Neutrophil (primary cell): ENCODE measurements around the gene XXYLT1.
"Not testable (repeated sequence)": the region's sequence is repeated elsewhere in the genome, so short reads cannot be mapped to it uniquely, and the experiment has no call there.

Source experiments
- H3K27ac ChIP-seq: fragments of 200-600 bp; sonication (generic); 2 replicates; pipeline ENCODE4 v1.5.1; 2016; ENCODE audit warnings: mild to moderate bottlenecking, moderate library complexity
- H3K27me3 ChIP-seq: fragments of 200-600 bp; sonication (generic); 2 replicates; pipeline ENCODE4 v1.6.0; 2016; ENCODE audit warnings: mild to moderate bottlenecking
- H3K36me3 ChIP-seq: fragments of 200-600 bp; sonication (generic); 2 replicates; pipeline ENCODE4 v1.5.1; 2017
- H3K4me1 ChIP-seq, 2 experiments: fragments of 200-600 bp in 1 of 2; sonication (generic) in 1 of 2; 1 replicate in 1 of 2; 2 replicates in 1 of 2; pipeline versions ENCODE4 v1.5.1 to v1.6.1; 2013 to 2016; ENCODE audit warnings: low read depth in 1 of 2, low read length in 1 of 2, mild to moderate bottlenecking in 1 of 2, moderate library complexity in 1 of 2; ENCODE audit not compliant: control insufficient read depth in 1 of 2, insufficient read depth in 1 of 2
- H3K4me3 ChIP-seq, 2 experiments: fragments of 200-600 bp in 1 of 2; sonication (generic) in 1 of 2; 1 replicate in 1 of 2; 2 replicates in 1 of 2; pipeline ENCODE4 v1.5.1; 2013 to 2016; ENCODE audit warnings: low read depth in 1 of 2, low read length in 1 of 2, mild to moderate bottlenecking in 1 of 2, moderate library complexity in 1 of 2
- H3K9me3 ChIP-seq: fragments of 200-600 bp; sonication (generic); 2 replicates; pipeline ENCODE4 v1.5.1; 2016
- CTCF ChIP-seq: fragments of 200-600 bp; sonication (generic); IDR thresholded peaks from 2 replicates; pipeline ENCODE4 v1.5.1; 2016; ENCODE audit warnings: antibody characterized with exemption

Gene XXYLT1

GRCh38 chr3:195302431-195302830, 31.5 kb upstream of the XXYLT1 start:
- Histone ChIP-seq H3K9me3 (no peaks in the 10 kb centered on the region), H3K4me3 (no peak overlapping the region), H3K4me1 (no peaks in the 10 kb centered on the region), H3K27me3 (no peaks in the 10 kb centered on the region), H3K36me3 (peaks cover 90% of the 10 kb centered on the region), H3K27ac (no peak overlapping the region)
- no peak for TF ChIP-seq CTCF

- Histone ChIP-seq H3K9me3 (no peaks in the 10 kb centered on the region), H3K4me1 (no peaks in the 10 kb centered on the region), H3K27ac (no peak overlapping the region), H3K27me3 (no peaks in the 10 kb centered on the region), H3K36me3 (peaks cover 97% of the 10 kb centered on the region), H3K4me3 (no peak overlapping the region)
- no peak for TF ChIP-seq CTCF
Observed at GRCh38 chr3:195297446-195297845, 26.5 kb upstream of the XXYLT1 start.

- no peak for TF ChIP-seq CTCF
- no peaks in the 10 kb centered on the region for H3K27me3 ChIP-seq
- no peak overlapping the region for H3K27ac ChIP-seq
- H3K36me3 ChIP-seq = peaks cover 98% of the 10 kb centered on the region
- H3K4me1 ChIP-seq = no peaks in the 10 kb centered on the region
- no peak overlapping the region for H3K4me3 ChIP-seq
- peaks cover 2% of the 10 kb centered on the region for H3K9me3 ChIP-seq
Observed at GRCh38 chr3:195296662-195297061, 25.7 kb upstream of the XXYLT1 start.

- no peak overlapping the region for H3K27ac ChIP-seq
- TF ChIP-seq CTCF = no peak
- H3K36me3 ChIP-seq = peaks cover 98% of the 10 kb centered on the region
- peaks cover 3% of the 10 kb centered on the region for H3K9me3 ChIP-seq
- no peaks in the 10 kb centered on the region for H3K27me3 ChIP-seq
- no peaks in the 10 kb centered on the region for H3K4me1 ChIP-seq
- H3K4me3 ChIP-seq = no peak overlapping the region
Observed at GRCh38 chr3:195291121-195291520, 20.2 kb upstream of the XXYLT1 start.

GRCh38 chr3:195290643-195291042, 19.7 kb upstream of the XXYLT1 start:
- not testable (repeated sequence) for H3K9me3 ChIP-seq

GRCh38 chr3:195286115-195286872, 15.3 kb upstream of the XXYLT1 start:
- Histone ChIP-seq H3K36me3 (peaks cover 96% of the 10 kb centered on the region), H3K4me3 (no peak overlapping the region), H3K27me3 (no peaks in the 10 kb centered on the region), H3K4me1 (no peaks in the 10 kb centered on the region), H3K27ac (peak overlapping the region; percentile 10), H3K9me3 (no peaks in the 10 kb centered on the region)
- TF ChIP-seq CTCF = no peak

More at GRCh38 chr3:195290643-195291042, 19.7 kb upstream of the XXYLT1 start:
- H3K27me3 ChIP-seq, H3K27ac ChIP-seq, H3K4me1 ChIP-seq, H3K4me3 ChIP-seq: not testable (repeated sequence)
- peaks cover 99% of the 10 kb centered on the region for H3K36me3 ChIP-seq
